ENCODE measurements around the gene DDX19B.
"Not testable (repeated sequence)": the region's sequence is repeated elsewhere in the genome, so short reads cannot be mapped to it uniquely, and the experiment has no call there.

The DDX19B gene

GRCh38 chr16:70298988-70299938 is at the start of gene DDX19B:
Gene DDX19B (plus strand): TSS chr16:70299186. CDS start chr16:70299298, 112 bp downstream.
- peak; percentile 70 to 76 for DNase-seq

- DNase-seq, result not testable (repeated sequence)
These were observed 49.3 kb upstream of the DDX19B start for GRCh38 chr16:70249697-70250096.

GRCh38 chr16:70250748-70251628 is 48.0 kb upstream of the DDX19B start:
- DNase-seq, result peak; percentile 39 to 44

GRCh38 chr16:70251629-70252354 is 47.2 kb upstream of the DDX19B start, which contains the start of gene EXOSC6:
Gene EXOSC6 (minus strand): TSS chr16:70251940. CDS start chr16:70251900, 40 bp downstream.
- DNase-seq, result peak; percentile 91 to 93

GRCh38 chr16:70252355-70252988 is 46.5 kb upstream of the DDX19B start:
- DNase-seq, result peak; percentile 19 to 34

- DNase-seq, result peak; percentile 50 to 53
These were observed 45.5 kb upstream of the DDX19B start for GRCh38 chr16:70253291-70254106.

- DNase-seq, result no peak
These were observed 44.6 kb upstream of the DDX19B start for GRCh38 chr16:70254180-70254964.

GRCh38 chr16:70254965-70255286 is 44.1 kb upstream of the DDX19B start:
- DNase-seq, result no peak

- no peak for DNase-seq
These were observed 43.4 kb upstream of the DDX19B start for GRCh38 chr16:70255574-70255973.

- no peak for DNase-seq
These were observed 41.6 kb upstream of the DDX19B start for GRCh38 chr16:70257391-70257790.

GRCh38 chr16:70258065-70258464 is 40.9 kb upstream of the DDX19B start:
- DNase-seq, result no peak

- no peak for DNase-seq
These were observed 40.0 kb upstream of the DDX19B start for GRCh38 chr16:70258946-70259345.

- DNase-seq, result not testable (repeated sequence)
These were observed 39.1 kb upstream of the DDX19B start for GRCh38 chr16:70259903-70260302.

GRCh38 chr16:70267516-70267915 is 31.5 kb upstream of the DDX19B start:
- DNase-seq, result peak; percentile 24 to 37

- DNase-seq, result not testable (repeated sequence)
These were observed 31.1 kb upstream of the DDX19B start for GRCh38 chr16:70267922-70268321.

GRCh38 chr16:70269471-70269870 is 29.5 kb upstream of the DDX19B start:
- DNase-seq, result no peak

- no peak for DNase-seq
These were observed 28.8 kb upstream of the DDX19B start for GRCh38 chr16:70270176-70270575.

- no peak for DNase-seq
These were observed 27.3 kb upstream of the DDX19B start for GRCh38 chr16:70271696-70272095.

GRCh38 chr16:70276392-70276791 is 22.6 kb upstream of the DDX19B start:
- DNase-seq, result no peak

GRCh38 chr16:70287304-70287971 is 11.5 kb upstream of the DDX19B start:
- not testable (repeated sequence) for DNase-seq
